LHCN-M2 (cell line): ENCODE data around the gene DPP10. TPM values are rescaled to one million over a fixed set of nuclear protein-coding genes. Genes with fewer than 3 reads are reported as not detected.

Experiments
- DNase-seq: peaks from one replicate; pipeline ENCODE4 v3.0.0-alpha.2; 2012; ENCODE audit warnings: low read depth
- total RNA-seq: library from RNA; depleted of rRNA; stranded (reverse); fragments of >200 nt; gene quantifications from 2 replicates; pipeline ENCODE4 v1.2.3, GENCODE V29; 2014

Gene DPP10
- total RNA-seq, 1 experiment from 2014 or later = not detected

GRCh38 chr2:114598329-114598728 is 155.9 kb downstream of the DPP10 start:
- DNase-seq = no peak

GRCh38 chr2:114609203-114609602 is 166.8 kb downstream of the DPP10 start:
- DNase-seq = no peak

- DNase-seq = no peak
Measured at GRCh38 chr2:114609801-114610200, 167.4 kb downstream of the DPP10 start.

- no peak for DNase-seq
Measured at GRCh38 chr2:114610677-114611076, 168.2 kb downstream of the DPP10 start.

- DNase-seq = no peak
Measured at GRCh38 chr2:114614592-114614991, 172.2 kb downstream of the DPP10 start.

GRCh38 chr2:114628481-114628880 is 186.0 kb downstream of the DPP10 start:
- no peak for DNase-seq

GRCh38 chr2:114631146-114631545 is 188.7 kb downstream of the DPP10 start:
- DNase-seq = no peak

GRCh38 chr2:114642166-114642770 is 199.8 kb downstream of the DPP10 start:
- DNase-seq = no peak

GRCh38 chr2:114642988-114643553 is 200.6 kb downstream of the DPP10 start:
- DNase-seq = no peak

GRCh38 chr2:114651933-114652332 is 209.5 kb downstream of the DPP10 start:
- DNase-seq = no peak

GRCh38 chr2:114659880-114660279 is 217.4 kb downstream of the DPP10 start:
- no peak for DNase-seq

GRCh38 chr2:114661971-114662939 is 219.8 kb downstream of the DPP10 start:
- no peak for DNase-seq

- DNase-seq = no peak
Measured at GRCh38 chr2:114668415-114668814, 226.0 kb downstream of the DPP10 start.

GRCh38 chr2:114683251-114683650 is 240.8 kb downstream of the DPP10 start:
- DNase-seq = no peak

GRCh38 chr2:114684403-114684802 is 242.0 kb downstream of the DPP10 start:
- DNase-seq = no peak

GRCh38 chr2:114685102-114685501 is 242.7 kb downstream of the DPP10 start:
- DNase-seq = no peak

GRCh38 chr2:114688241-114688640 is 245.8 kb downstream of the DPP10 start:
- DNase-seq = no peak

- DNase-seq = no peak
Measured at GRCh38 chr2:114698520-114698919, 256.1 kb downstream of the DPP10 start.

GRCh38 chr2:114699423-114699944 is 257.0 kb downstream of the DPP10 start:
- DNase-seq = no peak

GRCh38 chr2:114700440-114700839 is 258.0 kb downstream of the DPP10 start:
- DNase-seq = no peak

- no peak for DNase-seq
Measured at GRCh38 chr2:114709936-114710850, 267.8 kb downstream of the DPP10 start.
